ENCODE results near the gene PLCH1.

DNA sequence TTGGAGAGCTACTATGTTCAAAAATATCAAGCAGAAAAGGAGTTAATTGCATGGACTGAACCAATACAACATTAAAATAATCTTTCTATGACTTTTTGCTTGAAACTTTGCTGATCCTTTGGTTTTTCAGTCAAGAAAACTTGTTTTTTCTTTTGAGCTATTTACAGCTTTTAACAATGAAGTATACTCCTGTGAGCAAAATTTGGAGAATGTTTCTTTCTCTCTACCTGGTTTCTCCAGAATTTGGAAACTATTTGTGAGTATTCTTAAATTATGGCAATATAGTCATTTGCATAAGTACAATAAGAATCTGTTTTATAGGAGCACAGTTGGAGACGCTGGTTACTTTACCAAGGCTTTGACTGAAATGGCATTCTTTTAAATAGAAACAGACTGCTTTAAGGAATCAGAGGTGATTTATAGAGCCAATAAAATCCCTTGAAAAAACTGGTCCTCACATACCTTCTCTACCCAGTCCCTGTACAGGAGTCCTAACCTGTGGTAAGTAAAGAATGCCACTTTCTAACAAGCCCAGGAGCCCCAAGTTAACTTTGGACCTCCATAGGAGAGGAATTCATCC is 127.4 kb downstream of the PLCH1 start:
- TF ChIP-seq, protein P1, sequence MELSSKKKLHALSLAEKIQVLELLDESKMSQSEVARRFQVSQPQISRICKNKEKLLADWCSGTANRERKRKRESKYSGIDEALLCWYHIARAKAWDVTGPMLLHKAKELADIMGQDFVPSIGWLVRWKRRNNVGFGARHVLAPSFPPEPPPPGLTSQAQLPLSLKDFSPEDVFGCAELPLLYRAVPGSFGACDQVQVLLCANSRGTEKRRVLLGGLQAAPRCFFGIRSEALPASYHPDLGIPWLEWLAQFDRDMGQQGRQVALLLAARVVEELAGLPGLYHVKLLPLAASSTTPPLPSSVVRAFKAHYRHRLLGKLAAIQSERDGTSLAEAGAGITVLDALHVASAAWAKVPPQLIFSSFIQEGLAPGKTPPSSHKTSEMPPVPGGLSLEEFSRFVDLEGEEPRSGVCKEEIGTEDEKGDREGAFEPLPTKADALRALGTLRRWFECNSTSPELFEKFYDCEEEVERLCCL (CRISPR knock-in tag; IDR thresholded peaks at IDR 0.05; ENCODE audit: borderline replicate concordance) = no peak
- no peak for TF ChIP-seq PRMT3 (CRISPR knock-in tag; IDR thresholded peaks at IDR 0.05; ENCODE audit: borderline replicate concordance, low read depth)
- TF ChIP-seq, protein P2, sequence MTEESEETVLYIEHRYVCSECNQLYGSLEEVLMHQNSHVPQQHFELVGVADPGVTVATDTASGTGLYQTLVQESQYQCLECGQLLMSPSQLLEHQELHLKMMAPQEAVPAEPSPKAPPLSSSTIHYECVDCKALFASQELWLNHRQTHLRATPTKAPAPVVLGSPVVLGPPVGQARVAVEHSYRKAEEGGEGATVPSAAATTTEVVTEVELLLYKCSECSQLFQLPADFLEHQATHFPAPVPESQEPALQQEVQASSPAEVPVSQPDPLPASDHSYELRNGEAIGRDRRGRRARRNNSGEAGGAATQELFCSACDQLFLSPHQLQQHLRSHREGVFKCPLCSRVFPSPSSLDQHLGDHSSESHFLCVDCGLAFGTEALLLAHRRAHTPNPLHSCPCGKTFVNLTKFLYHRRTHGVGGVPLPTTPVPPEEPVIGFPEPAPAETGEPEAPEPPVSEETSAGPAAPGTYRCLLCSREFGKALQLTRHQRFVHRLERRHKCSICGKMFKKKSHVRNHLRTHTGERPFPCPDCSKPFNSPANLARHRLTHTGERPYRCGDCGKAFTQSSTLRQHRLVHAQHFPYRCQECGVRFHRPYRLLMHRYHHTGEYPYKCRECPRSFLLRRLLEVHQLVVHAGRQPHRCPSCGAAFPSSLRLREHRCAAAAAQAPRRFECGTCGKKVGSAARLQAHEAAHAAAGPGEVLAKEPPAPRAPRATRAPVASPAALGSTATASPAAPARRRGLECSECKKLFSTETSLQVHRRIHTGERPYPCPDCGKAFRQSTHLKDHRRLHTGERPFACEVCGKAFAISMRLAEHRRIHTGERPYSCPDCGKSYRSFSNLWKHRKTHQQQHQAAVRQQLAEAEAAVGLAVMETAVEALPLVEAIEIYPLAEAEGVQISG (CRISPR knock-in tag; IDR thresholded peaks at IDR 0.05) = no peak

All from HepG2 (cell line).